Esophagus squamous epithelium (tissue), 4 donors: Measurements from ENCODE around the gene DLG2.

ENCODE experiments used
- CTCF ChIP-seq, 6 experiments: fragments of 450-650 bp in 4 of 6; fragments of 200-600 bp in 2 of 6; sonication (generic) in 2 of 6; IDR thresholded peaks; one replicate each; pipeline ENCODE4 v1.5.1; 2016 to 2019; ENCODE audit warnings: antibody characterized with exemption in 6 of 6, mild to moderate bottlenecking in 4 of 6, moderate library complexity in 4 of 6
- POLR2A ChIP-seq, 4 donors: fragments of 450-650 bp; IDR thresholded peaks; one replicate each; pipeline ENCODE4 v1.6.1; 2017; ENCODE audit warnings: antibody characterized with exemption in 4 of 4, mild to moderate bottlenecking in 4 of 4, moderate library complexity in 3 of 4

DNA sequence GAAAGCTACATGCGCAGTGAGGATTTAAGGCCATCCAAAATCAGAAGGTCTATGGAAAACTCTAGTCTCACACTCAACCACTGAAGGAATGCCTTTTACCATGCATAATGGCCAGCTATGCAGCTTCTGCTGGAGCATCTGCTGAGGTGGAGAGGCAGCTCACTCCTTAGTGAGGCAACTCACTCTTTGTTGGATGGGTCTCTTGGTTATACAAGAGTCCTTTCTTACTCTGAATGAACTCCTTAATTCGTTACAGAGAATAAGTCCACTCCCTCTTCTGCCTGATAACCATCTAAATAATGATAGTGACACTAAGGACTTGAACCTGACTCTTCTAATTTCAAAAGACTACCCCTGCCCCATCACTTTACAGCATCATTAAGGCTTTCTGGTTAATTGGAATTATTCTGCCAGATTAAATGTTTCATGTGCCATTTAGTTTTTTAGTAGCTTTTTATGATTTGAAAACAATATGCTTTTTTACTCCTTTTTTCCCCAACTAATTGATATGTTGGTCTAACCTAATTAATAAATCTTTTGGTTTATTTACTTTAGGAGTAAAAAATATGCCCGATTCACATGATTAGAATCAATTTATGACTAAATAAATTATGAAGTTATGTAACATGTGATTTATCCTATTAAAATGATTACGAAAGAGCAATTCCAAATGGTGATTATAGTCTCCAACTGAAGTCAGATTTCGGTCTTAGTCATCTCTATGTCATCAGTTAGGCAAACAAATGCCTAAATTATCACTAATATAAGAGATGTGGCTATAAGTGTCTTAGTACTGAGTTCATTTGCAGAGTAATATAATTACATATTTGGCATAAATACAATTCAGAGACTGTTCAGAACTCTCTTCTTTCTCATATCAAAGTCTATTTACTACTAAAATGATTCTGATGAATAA is 2054.3 kb downstream of the DLG2 start:
- TF ChIP-seq POLR2A (IDR thresholded peaks at IDR 0.05) (no peak), CTCF (IDR thresholded peaks at IDR 0.05) (no peak)
